ENCODE results near the gene PDIA2. TPM values are rescaled to one million over a fixed set of nuclear protein-coding genes. Genes with fewer than 3 reads are reported as not detected.

Gene PDIA2
- total RNA-seq, 1 donor from 2014 or later, result 11.8 TPM

- no peaks in the 10 kb centered on the region for H3K36me3 Mint-ChIP-seq (ENCODE audit: unreplicated experiment)
- no peak for DNase-seq
- no peak overlapping the region for H3K4me3 Mint-ChIP-seq (ENCODE audit: unreplicated experiment)
- peaks cover 4% of the 10 kb centered on the region for H3K9me3 Mint-ChIP-seq (ENCODE audit: unreplicated experiment)
- no peak overlapping the region for H3K27ac Mint-ChIP-seq (ENCODE audit: unreplicated experiment)
- TF ChIP-seq CTCF (IDR thresholded peaks at IDR 0.05; ENCODE audit: partially characterized antibody, unreplicated experiment), result no peak
- no peaks in the 10 kb centered on the region for H3K27me3 Mint-ChIP-seq (ENCODE audit: unreplicated experiment)
- peaks cover 7% of the 10 kb centered on the region for H3K4me1 Mint-ChIP-seq (ENCODE audit: low read depth, unreplicated experiment)
These were observed 53.3 kb downstream of the PDIA2 start for GRCh38 chr16:336269-336668.

Other genes starting within 250 kb of the PDIA2 start
- 10.2 TPM for gene POLR3K, start 229.6 kb upstream of the PDIA2 start, total RNA-seq (ENCODE audit: unreplicated experiment)
- 21.5 TPM for gene SNRNP25, start 229.3 kb upstream of the PDIA2 start, total RNA-seq (ENCODE audit: unreplicated experiment)
- gene RHBDF1, start 210.5 kb upstream of the PDIA2 start, total RNA-seq (ENCODE audit: unreplicated experiment), result 25.2 TPM
- 24.7 TPM for gene MPG, start 204.9 kb upstream of the PDIA2 start, total RNA-seq (ENCODE audit: unreplicated experiment)
- 38.9 TPM for gene NPRL3, start 144.5 kb upstream of the PDIA2 start, total RNA-seq (ENCODE audit: unreplicated experiment)
- gene HBZ, start 130.5 kb upstream of the PDIA2 start, total RNA-seq (ENCODE audit: unreplicated experiment), result not detected
- not detected for gene HBM, start 117.2 kb upstream of the PDIA2 start, total RNA-seq (ENCODE audit: unreplicated experiment)
- not detected for gene HBA2, start 110.3 kb upstream of the PDIA2 start, total RNA-seq (ENCODE audit: unreplicated experiment)
- 1.5 TPM for gene HBA1, start 106.5 kb upstream of the PDIA2 start, total RNA-seq (ENCODE audit: unreplicated experiment)
- gene HBQ1, start 102.7 kb upstream of the PDIA2 start, total RNA-seq (ENCODE audit: unreplicated experiment), result 1.5 TPM
- gene LUC7L, start 53.7 kb upstream of the PDIA2 start, total RNA-seq (ENCODE audit: unreplicated experiment), result 213 TPM
- gene FAM234A, start 48.3 kb upstream of the PDIA2 start, total RNA-seq (ENCODE audit: unreplicated experiment), result 82.7 TPM
- gene RGS11, start 7.2 kb upstream of the PDIA2 start, total RNA-seq (ENCODE audit: unreplicated experiment), result 18.2 TPM
- 13.8 TPM for gene ARHGDIG, start 2.6 kb upstream of the PDIA2 start, total RNA-seq (ENCODE audit: unreplicated experiment)
- gene AXIN1, start 69.6 kb downstream of the PDIA2 start, total RNA-seq (ENCODE audit: unreplicated experiment), result 16.4 TPM
- 69.6 TPM for gene MRPL28, start 87.4 kb downstream of the PDIA2 start, total RNA-seq (ENCODE audit: unreplicated experiment)
- gene PGAP6, start 98.8 kb downstream of the PDIA2 start, total RNA-seq (ENCODE audit: unreplicated experiment), result 54.5 TPM
- gene NME4, start 114.0 kb downstream of the PDIA2 start, total RNA-seq (ENCODE audit: unreplicated experiment), result 82.6 TPM
- gene DECR2, start 118.7 kb downstream of the PDIA2 start, total RNA-seq (ENCODE audit: unreplicated experiment), result 26.2 TPM
- 103 TPM for gene RAB11FIP3, start 142.5 kb downstream of the PDIA2 start, total RNA-seq (ENCODE audit: unreplicated experiment)
- gene CAPN15, start 244.5 kb downstream of the PDIA2 start, total RNA-seq (ENCODE audit: unreplicated experiment), result 56.1 TPM